BLaER1 (cell line): Measurements from ENCODE around the gene SLC22A31.
"Not testable (repeated sequence)": the region's sequence is repeated elsewhere in the genome, so short reads cannot be mapped to it uniquely, and the experiment has no call there.

ENCODE experiments used
- H3K27ac ChIP-seq: shearing (Covaris generic); formaldehyde crosslinking; 2 replicates; pipeline ENCODE4 v1.8.1; 2022
- H3K27me3 ChIP-seq: shearing (Covaris generic); formaldehyde crosslinking; 2 replicates; pipeline ENCODE4 v1.8.1; 2022
- H3K36me3 ChIP-seq: shearing (Covaris generic); formaldehyde crosslinking; 2 replicates; pipeline ENCODE4 v1.8.1; 2022
- H3K4me1 ChIP-seq: shearing (Covaris generic); formaldehyde crosslinking; 2 replicates; pipeline ENCODE4 v1.8.1; 2022
- H3K4me2 ChIP-seq: shearing (Covaris generic); formaldehyde crosslinking; 2 replicates; pipeline ENCODE4 v1.8.1; 2022
- H3K4me3 ChIP-seq: shearing (Covaris generic); formaldehyde crosslinking; 2 replicates; pipeline ENCODE4 v1.8.1; 2022
- H3K9ac ChIP-seq: shearing (Covaris generic); formaldehyde crosslinking; 2 replicates; pipeline ENCODE4 v1.8.1; 2022
- H3K9me3 ChIP-seq: shearing (Covaris generic); formaldehyde crosslinking; 2 replicates; pipeline ENCODE4 v1.8.1; 2022
- H4K20me1 ChIP-seq: shearing (Covaris generic); formaldehyde crosslinking; 2 replicates; pipeline ENCODE4 v1.8.1; 2022
- Cebpa-rat ChIP-seq: shearing (Covaris generic); IDR thresholded peaks from 2 replicates; pipeline ENCODE4 v1.8.1; 2022

The SLC22A31 gene

GRCh38 chr16:89194340-89195311 lies 5.7 kb downstream of the SLC22A31 start:
- H3K27me3 ChIP-seq: peaks cover 9% of the 10 kb centered on the region
- H3K9me3 ChIP-seq: no peaks in the 10 kb centered on the region
- TF ChIP-seq Cebpa-rat: no peak
- H4K20me1 ChIP-seq: peaks cover 7% of the 10 kb centered on the region
- H3K4me3 ChIP-seq: no peak overlapping the region
- H3K36me3 ChIP-seq: no peaks in the 10 kb centered on the region
- no peak overlapping the region for H3K9ac ChIP-seq
- peaks cover 20% of the 10 kb centered on the region for H3K4me1 ChIP-seq
- no peak overlapping the region for H3K27ac ChIP-seq
- H3K4me2 ChIP-seq: peak overlapping the region; percentile 18; the same call in 1 of the 2 replicates

GRCh38 chr16:89193576-89194293 lies 6.6 kb downstream of the SLC22A31 start:
- H4K20me1 ChIP-seq: peaks cover 12% of the 10 kb centered on the region
- H3K9ac ChIP-seq: no peak overlapping the region
- H3K4me3 ChIP-seq: no peak overlapping the region
- H3K4me1 ChIP-seq: peaks cover 20% of the 10 kb centered on the region
- no peak for TF ChIP-seq Cebpa-rat
- no peaks in the 10 kb centered on the region for H3K27me3 ChIP-seq
- H3K9me3 ChIP-seq: no peaks in the 10 kb centered on the region
- no peak overlapping the region for H3K27ac ChIP-seq
- H3K4me2 ChIP-seq: peak overlapping the region; percentile 18; the same call in 1 of the 2 replicates
- no peaks in the 10 kb centered on the region for H3K36me3 ChIP-seq

GRCh38 chr16:89192956-89193575 lies 7.3 kb downstream of the SLC22A31 start:
- H3K4me1 ChIP-seq: peaks cover 20% of the 10 kb centered on the region
- no peaks in the 10 kb centered on the region for H3K36me3 ChIP-seq
- H3K9ac ChIP-seq: no peak overlapping the region
- no peaks in the 10 kb centered on the region for H3K9me3 ChIP-seq
- H3K27ac ChIP-seq: no peak overlapping the region
- H3K4me3 ChIP-seq: no peak overlapping the region
- H4K20me1 ChIP-seq: peaks cover 12% of the 10 kb centered on the region
- no peak overlapping the region; the same call in 1 of the 2 replicates for H3K4me2 ChIP-seq
- TF ChIP-seq Cebpa-rat: no peak
- no peaks in the 10 kb centered on the region for H3K27me3 ChIP-seq

- Histone ChIP-seq H3K4me2 (peak overlapping the region; percentile 96), H3K4me3 (peak overlapping the region; percentile 69), H3K4me1 (peaks cover 20% of the 10 kb centered on the region), H3K9ac (peak overlapping the region; percentile 76), H3K27ac (peak overlapping the region; percentile 67), H4K20me1 (peaks cover 12% of the 10 kb centered on the region)
- H3K36me3 ChIP-seq, H3K9me3 ChIP-seq, H3K27me3 ChIP-seq: not testable (repeated sequence)
Observed at GRCh38 chr16:89192186-89192955, 8.0 kb downstream of the SLC22A31 start.

GRCh38 chr16:89191901-89192185 lies 8.5 kb downstream of the SLC22A31 start:
- Histone ChIP-seq H3K9me3 (no peaks in the 10 kb centered on the region), H3K4me1 (peaks cover 20% of the 10 kb centered on the region), H3K27me3 (no peaks in the 10 kb centered on the region), H3K27ac (peak overlapping the region; percentile 67), H3K4me3 (peak overlapping the region; percentile 69), H3K4me2 (peak overlapping the region; percentile 96), H3K36me3 (no peaks in the 10 kb centered on the region), H4K20me1 (peaks cover 12% of the 10 kb centered on the region), H3K9ac (peak overlapping the region; percentile 76)
- TF ChIP-seq Cebpa-rat: no peak

GRCh38 chr16:89191033-89191900 lies 9.1 kb downstream of the SLC22A31 start:
- Histone ChIP-seq H3K27me3 (no peaks in the 10 kb centered on the region), H3K9ac (0 out of 2 replicates have a peak overlapping the region, but pooled peaks have one; percentile 15), H3K9me3 (no peaks in the 10 kb centered on the region), H3K4me3 (0 out of 2 replicates have a peak overlapping the region, but pooled peaks have one; percentile 42), H3K27ac (no peak overlapping the region), H3K36me3 (no peaks in the 10 kb centered on the region), H4K20me1 (peaks cover 12% of the 10 kb centered on the region), H3K4me1 (peaks cover 20% of the 10 kb centered on the region), H3K4me2 (peak overlapping the region; percentile 96)
- no peak for TF ChIP-seq Cebpa-rat

GRCh38 chr16:89190150-89190958 lies 10.0 kb downstream of the SLC22A31 start:
- Histone ChIP-seq H3K9me3 (no peaks in the 10 kb centered on the region), H3K36me3 (no peaks in the 10 kb centered on the region), H3K27ac (no peak overlapping the region), H4K20me1 (peaks cover 12% of the 10 kb centered on the region), H3K4me2 (no peak overlapping the region), H3K27me3 (no peaks in the 10 kb centered on the region), H3K4me1 (peaks cover 20% of the 10 kb centered on the region), H3K9ac (no peak overlapping the region), H3K4me3 (no peak overlapping the region)
- TF ChIP-seq Cebpa-rat: no peak

- H3K4me1 ChIP-seq: peaks cover 19% of the 10 kb centered on the region
- H3K27ac ChIP-seq: no peak overlapping the region
- no peak overlapping the region for H3K9ac ChIP-seq
- H3K27me3 ChIP-seq: no peaks in the 10 kb centered on the region
- H3K9me3 ChIP-seq: no peaks in the 10 kb centered on the region
- no peaks in the 10 kb centered on the region for H3K36me3 ChIP-seq
- no peak overlapping the region for H3K4me3 ChIP-seq
- TF ChIP-seq Cebpa-rat: no peak
- no peak overlapping the region for H3K4me2 ChIP-seq
- H4K20me1 ChIP-seq: peaks cover 12% of the 10 kb centered on the region
Observed at GRCh38 chr16:89189358-89190025, 10.8 kb downstream of the SLC22A31 start.

- not testable (repeated sequence) for H3K9me3 ChIP-seq, H3K27me3 ChIP-seq, H3K27ac ChIP-seq, H3K4me2 ChIP-seq, H3K36me3 ChIP-seq, H3K4me3 ChIP-seq, H3K9ac ChIP-seq
- H4K20me1 ChIP-seq: peaks cover 12% of the 10 kb centered on the region
- H3K4me1 ChIP-seq: peaks cover 18% of the 10 kb centered on the region
Observed at GRCh38 chr16:89188471-89189357, 11.6 kb downstream of the SLC22A31 start.
